Measurements from ENCODE around the gene PRX. TPM values are rescaled to one million over a fixed set of nuclear protein-coding genes. Genes with fewer than 3 reads are reported as not detected.

PRX gene
- total RNA-seq, 4 donors from 2014 or later = 0.70 to 6.1 (median 2.4) TPM

GRCh38 chr19:40393894-40394815 lies 19.0 kb downstream of the PRX start:
- Histone ChIP-seq H3K9me3 (no peaks in the 10 kb centered on the region), H3K4me1 (peaks cover 7 to 27% (median 10%) of the 10 kb centered on the region in 3 donors), H3K27me3 (no peaks in the 10 kb centered on the region), H3K27ac (no peak overlapping the region), H3K4me3 (no peak overlapping the region), H3K36me3 (peaks cover 0 to 7% (median 0%) of the 10 kb centered on the region in 3 donors)
- WGBS, 2 donors = 83 to 92% methylated on average over 5 to 11 of the region's 41 CpGs
- DNase-seq = no peak
- no peak for TF ChIP-seq CTCF (IDR thresholded peaks at IDR 0.05)
- TF ChIP-seq POLR2A (IDR thresholded peaks at IDR 0.05) = no peak
- intact Hi-C loops (cut with DNase I) = no loop called here

GRCh38 chr19:40392894-40393517 lies 20.2 kb downstream of the PRX start:
- intact Hi-C loops (cut with DNase I) = no loop called here
- DNase-seq = no peak
- H3K27ac ChIP-seq = peak overlapping the region in 3 of 4 donors; percentile 25 to 38 (median 31)

GRCh38 chr19:40392123-40392522 lies 21.1 kb downstream of the PRX start:
- Histone ChIP-seq H3K4me1 (peaks cover 7 to 18% (median 7%) of the 10 kb centered on the region in 3 donors), H3K36me3 (peaks cover 0 to 2% (median 0%) of the 10 kb centered on the region in 3 donors), H3K27ac (no peak overlapping the region), H3K4me3 (no peak overlapping the region), H3K9me3 (no peaks in the 10 kb centered on the region), H3K27me3 (no peaks in the 10 kb centered on the region)
- no peak for DNase-seq
- WGBS, 2 donors = 61 to 66% methylated on average over 8 of the region's 8 CpGs
- TF ChIP-seq POLR2A (IDR thresholded peaks at IDR 0.05) (no peak), CTCF (IDR thresholded peaks at IDR 0.05) (no peak)
- intact Hi-C loops (cut with DNase I) = no loop called here

More at GRCh38 chr19:40392894-40393517, 20.2 kb downstream of the PRX start:
- peak; percentile 14 to 70 (median 53) for TF ChIP-seq CTCF (IDR thresholded peaks at IDR 0.05)
- no peak for TF ChIP-seq POLR2A (IDR thresholded peaks at IDR 0.05)
- no peaks in the 10 kb centered on the region for H3K9me3 ChIP-seq
- WGBS, 2 donors = 40 to 58% methylated on average over 4 to 6 of the region's 9 CpGs
- peaks cover 0 to 7% (median 0%) of the 10 kb centered on the region in 3 donors for H3K36me3 ChIP-seq
- no peaks in the 10 kb centered on the region for H3K27me3 ChIP-seq
- no peak overlapping the region for H3K4me3 ChIP-seq
- peaks cover 7 to 18% (median 7%) of the 10 kb centered on the region in 3 donors for H3K4me1 ChIP-seq

- TF ChIP-seq CTCF (IDR thresholded peaks at IDR 0.05) = no peak
- TF ChIP-seq POLR2A (IDR thresholded peaks at IDR 0.05) = no peak
- Histone ChIP-seq H3K27me3 (no peaks in the 10 kb centered on the region), H3K4me1 (peaks cover 7 to 18% (median 7%) of the 10 kb centered on the region in 3 donors), H3K9me3 (no peaks in the 10 kb centered on the region), H3K27ac (no peak within 1 kb of the TSS), H3K4me3 (no peak within 1 kb of the TSS), H3K36me3 (no peaks in the 10 kb centered on the region)
- intact Hi-C loops (cut with DNase I) = no loop called here
- no peak for DNase-seq
- WGBS, 2 donors = 81 to 82% methylated on average over 5 to 10 of the region's 10 CpGs
Measured at GRCh38 chr19:40390084-40390742, 23.0 kb downstream of the PRX start, which contains the start of gene HIPK4. Gene HIPK4, minus strand, starts transcription at chr19:40390181. Its CDS starts 279 bp downstream, at chr19:40389902.
